ENCODE results near the gene SEMG2. TPM values are rescaled to one million over a fixed set of nuclear protein-coding genes. Genes with fewer than 3 reads are reported as not detected.

Gene SEMG2
- total RNA-seq, 2 experiments from 2014 or later = not detected

GRCh38 chr20:45263556-45264266 is 42.5 kb downstream of the SEMG2 start:
- H3K36me3 Mint-ChIP-seq (ENCODE audit: low read depth) = no peaks in the 10 kb centered on the region
- no peak for DNase-seq
- H3K9me3 Mint-ChIP-seq = no peaks in the 10 kb centered on the region
- no peaks in the 10 kb centered on the region for H3K4me1 Mint-ChIP-seq (ENCODE audit: low read depth)
- peaks cover 15% of the 10 kb centered on the region for H3K27me3 Mint-ChIP-seq
- no peak overlapping the region for H3K4me3 Mint-ChIP-seq
- ChIA-PET CTCF (interaction anchor here (1.7 kb wide), 1 partner anchor 31 kb away, joined by 5 read pairs; no protein-coding TSS in a partner anchor), POLR2A (no interaction called here)
- no peak for TF ChIP-seq CTCF (IDR thresholded peaks at IDR 0.05)
- ATAC-seq = no peak
- H3K27ac Mint-ChIP-seq = no peak overlapping the region
- intact Hi-C loops (cut with micrococcal nuclease) = no loop called here

DNA sequence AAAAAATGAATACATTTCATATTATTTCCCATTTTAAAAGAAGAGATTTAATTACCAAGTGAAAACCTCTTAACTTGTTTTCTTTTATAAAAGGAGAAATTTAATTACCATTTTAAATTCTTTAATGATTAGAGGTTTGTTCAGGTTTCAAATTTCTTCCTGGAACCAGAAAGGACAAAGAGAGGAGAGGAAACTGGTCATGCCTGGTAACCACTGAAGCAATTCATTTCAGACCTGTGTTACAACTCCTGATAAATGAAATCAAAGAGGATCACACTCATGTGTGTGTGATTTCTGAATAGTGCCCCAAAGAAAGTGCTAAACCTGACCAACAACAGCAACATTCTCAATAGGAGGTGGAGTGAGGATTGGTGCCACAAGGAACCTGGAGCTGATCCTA is 45.8 kb downstream of the SEMG2 start:
- H3K4me3 Mint-ChIP-seq = no peak overlapping the region
- ChIA-PET CTCF (no interaction called here), POLR2A (no interaction called here)
- H3K4me1 Mint-ChIP-seq (ENCODE audit: low read depth) = no peaks in the 10 kb centered on the region
- H3K9me3 Mint-ChIP-seq = no peaks in the 10 kb centered on the region
- intact Hi-C loops (cut with micrococcal nuclease) = no loop called here
- H3K27ac Mint-ChIP-seq = no peak overlapping the region
- ATAC-seq (no peak), DNase-seq (no peak)
- H3K36me3 Mint-ChIP-seq (ENCODE audit: low read depth) = no peaks in the 10 kb centered on the region
- no peak for TF ChIP-seq CTCF (IDR thresholded peaks at IDR 0.05)
- H3K27me3 Mint-ChIP-seq = peaks cover 23% of the 10 kb centered on the region

DNA sequence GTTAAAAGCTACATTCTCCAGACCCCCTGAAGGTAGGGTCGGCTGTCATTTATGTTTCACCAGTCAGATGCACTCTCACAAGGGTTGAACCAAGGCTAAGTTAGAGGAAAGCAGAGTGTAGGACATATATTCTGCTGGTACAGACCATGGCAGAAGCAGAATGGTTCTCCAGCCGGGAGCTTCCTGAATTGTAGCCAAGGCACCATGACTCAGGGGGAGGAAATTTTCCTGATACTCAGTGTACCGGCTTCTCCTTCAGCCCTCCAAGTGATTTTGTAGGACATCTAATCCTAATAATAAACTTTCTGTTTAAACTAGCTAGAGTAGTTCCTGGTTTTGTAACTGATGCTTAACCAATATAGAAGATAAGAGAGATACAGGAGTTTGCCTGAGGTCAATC is 47.4 kb downstream of the SEMG2 start:
- intact Hi-C loops (cut with micrococcal nuclease) = no loop called here
- no peak for DNase-seq
- no peak for ATAC-seq

DNA sequence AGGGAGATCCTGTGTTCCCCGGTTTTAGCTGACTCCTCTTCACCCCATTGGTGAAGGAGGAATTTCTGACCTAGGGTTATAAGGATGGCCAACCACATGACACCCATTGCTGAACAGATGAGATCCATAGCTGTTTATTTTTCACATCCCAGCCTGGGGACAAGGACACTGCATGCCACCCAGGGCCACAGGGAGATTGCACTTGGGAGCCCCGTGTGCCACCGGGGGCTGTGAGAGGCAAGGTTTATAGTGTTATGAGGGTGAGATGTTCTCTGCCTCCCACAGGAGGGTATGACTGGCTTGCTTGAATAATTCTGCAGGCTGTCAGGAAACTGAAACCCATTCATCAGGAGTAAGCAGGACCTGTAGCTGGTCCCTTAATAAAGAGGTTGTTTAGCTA is 47.9 kb downstream of the SEMG2 start:
- POLR2A ChIA-PET = no interaction called here
- H3K27me3 Mint-ChIP-seq = peaks cover 32% of the 10 kb centered on the region
- no peaks in the 10 kb centered on the region for H3K4me1 Mint-ChIP-seq (ENCODE audit: low read depth)
- H3K9me3 Mint-ChIP-seq = no peaks in the 10 kb centered on the region
- ATAC-seq (no peak), DNase-seq (no peak)
- no peak for TF ChIP-seq CTCF (IDR thresholded peaks at IDR 0.05)
- intact Hi-C loops (cut with micrococcal nuclease) = no loop called here
- CTCF ChIA-PET = interaction anchor here (1.1 to 1.7 kb wide), 5 partner anchors 21 to 130 kb away, joined by 3 to 10 read pairs (median 5); no protein-coding TSS in a partner anchor
- no peak overlapping the region for H3K27ac Mint-ChIP-seq
- no peak overlapping the region for H3K4me3 Mint-ChIP-seq
- no peaks in the 10 kb centered on the region for H3K36me3 Mint-ChIP-seq (ENCODE audit: low read depth)

More for the DNA sequence above, 47.4 kb downstream of the SEMG2 start:
- no peak overlapping the region for H3K4me3 Mint-ChIP-seq
- no peak for TF ChIP-seq CTCF (IDR thresholded peaks at IDR 0.05)
- H3K36me3 Mint-ChIP-seq (ENCODE audit: low read depth) = no peaks in the 10 kb centered on the region
- peaks cover 28% of the 10 kb centered on the region for H3K27me3 Mint-ChIP-seq
- H3K9me3 Mint-ChIP-seq = no peaks in the 10 kb centered on the region
- ChIA-PET POLR2A (no interaction called here), CTCF (interaction anchor here (1.1 to 1.7 kb wide), 5 partner anchors 22 to 130 kb away, joined by 3 to 10 read pairs (median 5); no protein-coding TSS in a partner anchor)
- H3K4me1 Mint-ChIP-seq (ENCODE audit: low read depth) = no peaks in the 10 kb centered on the region
- H3K27ac Mint-ChIP-seq = no peak overlapping the region

- no peak for ATAC-seq
- no peaks in the 10 kb centered on the region for H3K4me1 Mint-ChIP-seq (ENCODE audit: low read depth)
- peaks cover 33% of the 10 kb centered on the region for H3K27me3 Mint-ChIP-seq
- ChIA-PET CTCF (interaction anchor here (1.5 to 1.7 kb wide), 3 partner anchors 21 to 40 kb away, joined by 3 to 10 read pairs (median 7); no protein-coding TSS in a partner anchor), POLR2A (no interaction called here)
- no peak overlapping the region for H3K27ac Mint-ChIP-seq
- intact Hi-C loops (cut with micrococcal nuclease) = no loop called here
- DNase-seq = no peak
- no peak overlapping the region for H3K4me3 Mint-ChIP-seq
- no peaks in the 10 kb centered on the region for H3K36me3 Mint-ChIP-seq (ENCODE audit: low read depth)
- no peak for TF ChIP-seq CTCF (IDR thresholded peaks at IDR 0.05)
- H3K9me3 Mint-ChIP-seq = no peaks in the 10 kb centered on the region
Observed at GRCh38 chr20:45269754-45270270, 48.6 kb downstream of the SEMG2 start.

Measured in activated CD8-positive, alpha-beta T cell treated with anti-CD3 and anti-CD28 coated beads for 36 hours (primary cell).